SU-DHL-6 (cell line): Measurements from ENCODE around the gene MCOLN2.

ENCODE experiments used
- H2AFZ ChIP-seq: fragments of 200-600 bp; sonication (generic); 2 replicates; pipeline ENCODE4 v1.6.1; 2014; ENCODE audit warnings: low read depth, mild to moderate bottlenecking, moderate library complexity, mixed read lengths, antibody characterized with exemption, low read length; ENCODE audit not compliant: severe bottlenecking
- H3F3A ChIP-seq: fragments of 200-600 bp; shearing (Covaris generic); 2 replicates; pipeline ENCODE4 v1.6.0; 2016; ENCODE audit warnings: antibody characterized with exemption, mild to moderate bottlenecking; ENCODE audit not compliant: insufficient read depth
- H3K27ac ChIP-seq: fragments of 200-600 bp; sonication (generic); 2 replicates; pipeline ENCODE4 v1.5.1; 2016; ENCODE audit warnings: low read depth, mild to moderate bottlenecking, low read length, moderate library complexity, mixed read lengths
- H3K27me3 ChIP-seq: fragments of 200-600 bp; sonication (generic), shearing (Covaris generic); 2 replicates; pipeline ENCODE4 v1.6.0; 2014; ENCODE audit warnings: mild to moderate bottlenecking, low read length
- H3K36me3 ChIP-seq: fragments of 200-600 bp; sonication (generic); 2 replicates; pipeline ENCODE4 v1.6.1; 2014; ENCODE audit warnings: mild to moderate bottlenecking, low read length, mixed read lengths
- H3K4me2 ChIP-seq: fragments of 300-600, 200-600 bp; shearing (Covaris generic), sonication (generic); 2 replicates; pipeline ENCODE4 v1.6.0; 2014; ENCODE audit warnings: low read length, low read depth, mild to moderate bottlenecking; ENCODE audit not compliant: poor library complexity, severe bottlenecking
- H3K4me3 ChIP-seq: fragments of 200-600 bp; sonication (generic); 2 replicates; pipeline ENCODE4 v1.5.1; 2014; ENCODE audit warnings: antibody characterized with exemption, low read length, mild to moderate bottlenecking, mixed read lengths; ENCODE audit not compliant: insufficient read depth, poor library complexity, severe bottlenecking
- H3K79me2 ChIP-seq: fragments of 200-600 bp; sonication (generic); 2 replicates; pipeline ENCODE4 v1.6.1; 2014; ENCODE audit warnings: mild to moderate bottlenecking, low read length, moderate library complexity; ENCODE audit not compliant: insufficient read depth
- H3K9ac ChIP-seq: fragments of 200-600 bp; sonication (generic); 2 replicates; pipeline ENCODE4 v1.7.0; 2014; ENCODE audit warnings: mild to moderate bottlenecking, low read length
- H3K9me2 ChIP-seq: fragments of 200-600 bp; sonication (generic); replicated peaks from 2 replicates; pipeline ENCODE4 v1.6.1; 2014; ENCODE audit warnings: low read length; ENCODE audit not compliant: insufficient read depth
- H3K9me3 ChIP-seq: fragments of 200-600 bp; sonication (generic); 2 replicates; pipeline ENCODE4 v1.6.1; 2014; ENCODE audit warnings: low read length, mixed read lengths; ENCODE audit not compliant: insufficient read depth
- H4K20me1 ChIP-seq: fragments of 200-600 bp; sonication (generic); 2 replicates; pipeline ENCODE4 v1.6.1; 2014; ENCODE audit warnings: low read depth, mild to moderate bottlenecking, antibody characterized with exemption, low read length, moderate library complexity, mixed read lengths
- EZH2phosphoT487 ChIP-seq: fragments of 200-600 bp; sonication (generic), shearing (Covaris generic); conservative IDR thresholded peaks from 2 replicates; pipeline ENCODE4 v1.6.1; 2018; ENCODE audit warnings: mild to moderate bottlenecking, antibody characterized with exemption, low read length, moderate library complexity, mixed read lengths
- TF ChIP-seq, protein P1 (sequence below): fragments of 200-600 bp; sonication (generic); IDR thresholded peaks from one replicate; pipeline ENCODE4 v1.5.1; 2017; ENCODE audit warnings: antibody characterized with exemption, mild to moderate bottlenecking, low read length, moderate library complexity; ENCODE audit not compliant: insufficient read depth, poor library complexity, severe bottlenecking

The MCOLN2 gene

DNA sequence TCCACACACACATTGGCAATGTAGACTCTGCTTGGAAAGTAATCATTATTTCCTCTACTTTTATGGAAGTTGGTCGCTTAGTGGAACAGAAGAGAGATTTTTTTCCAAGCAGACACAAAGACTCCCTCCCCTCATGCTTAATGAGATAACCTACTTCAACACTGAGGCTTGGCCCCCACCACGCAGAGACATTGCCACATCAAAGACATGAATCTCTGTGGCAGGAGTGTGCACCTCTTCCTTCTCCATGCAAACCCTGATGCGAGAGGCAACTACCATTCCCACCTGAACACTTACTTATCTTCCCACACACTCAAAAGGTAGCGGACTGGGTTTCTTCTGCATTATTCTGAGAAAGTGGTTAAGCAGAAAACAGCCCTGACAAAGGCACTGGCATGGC lies 66.6 kb downstream of the MCOLN2 start:
- Histone ChIP-seq H3K4me3 (no peak overlapping the region), H3K9me2 (no peaks in the 10 kb centered on the region), H3K27me3 (no peaks in the 10 kb centered on the region), H3K27ac (no peak overlapping the region), H3K79me2 (no peaks in the 10 kb centered on the region), H3K4me2 (no peak overlapping the region), H3K9ac (no peak overlapping the region), H3F3A (no peaks in the 10 kb centered on the region), H3K9me3 (no peaks in the 10 kb centered on the region), H2AFZ (no peak overlapping the region), H3K36me3 (no peaks in the 10 kb centered on the region), H4K20me1 (no peaks in the 10 kb centered on the region)
- no peak for TF ChIP-seq EZH2phosphoT487

DNA sequence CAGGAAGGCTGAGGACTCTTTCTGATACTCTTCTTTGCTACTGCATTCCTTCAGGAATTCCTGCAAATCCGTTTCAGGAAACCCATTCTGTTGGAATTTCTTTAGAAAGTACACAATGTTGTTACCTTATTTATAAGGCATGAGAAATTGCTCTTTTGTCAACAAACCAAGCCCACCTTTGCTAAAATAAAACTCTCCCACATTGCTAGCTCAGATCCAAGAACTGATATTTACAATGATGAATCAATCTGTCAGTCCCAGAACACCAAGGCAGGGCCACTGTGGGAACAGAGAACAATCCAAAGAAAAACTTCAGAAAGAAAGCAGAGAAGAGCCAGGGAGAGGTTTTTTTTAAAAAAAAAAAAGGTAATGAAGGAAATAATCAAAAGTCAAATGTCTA lies 67.3 kb downstream of the MCOLN2 start:
- H2AFZ ChIP-seq, result no peak overlapping the region
- H3K27ac ChIP-seq, result no peak overlapping the region
- H3K9ac ChIP-seq, result no peak overlapping the region
- no peaks in the 10 kb centered on the region for H4K20me1 ChIP-seq
- H3K27me3 ChIP-seq, result no peaks in the 10 kb centered on the region
- no peaks in the 10 kb centered on the region for H3K79me2 ChIP-seq
- H3K9me2 ChIP-seq, result no peaks in the 10 kb centered on the region
- no peaks in the 10 kb centered on the region for H3F3A ChIP-seq
- H3K36me3 ChIP-seq, result no peaks in the 10 kb centered on the region
- H3K9me3 ChIP-seq, result no peaks in the 10 kb centered on the region
- no peak overlapping the region for H3K4me3 ChIP-seq
- H3K4me2 ChIP-seq, result no peak overlapping the region
- no peak for TF ChIP-seq EZH2phosphoT487
- TF ChIP-seq, protein P1, sequence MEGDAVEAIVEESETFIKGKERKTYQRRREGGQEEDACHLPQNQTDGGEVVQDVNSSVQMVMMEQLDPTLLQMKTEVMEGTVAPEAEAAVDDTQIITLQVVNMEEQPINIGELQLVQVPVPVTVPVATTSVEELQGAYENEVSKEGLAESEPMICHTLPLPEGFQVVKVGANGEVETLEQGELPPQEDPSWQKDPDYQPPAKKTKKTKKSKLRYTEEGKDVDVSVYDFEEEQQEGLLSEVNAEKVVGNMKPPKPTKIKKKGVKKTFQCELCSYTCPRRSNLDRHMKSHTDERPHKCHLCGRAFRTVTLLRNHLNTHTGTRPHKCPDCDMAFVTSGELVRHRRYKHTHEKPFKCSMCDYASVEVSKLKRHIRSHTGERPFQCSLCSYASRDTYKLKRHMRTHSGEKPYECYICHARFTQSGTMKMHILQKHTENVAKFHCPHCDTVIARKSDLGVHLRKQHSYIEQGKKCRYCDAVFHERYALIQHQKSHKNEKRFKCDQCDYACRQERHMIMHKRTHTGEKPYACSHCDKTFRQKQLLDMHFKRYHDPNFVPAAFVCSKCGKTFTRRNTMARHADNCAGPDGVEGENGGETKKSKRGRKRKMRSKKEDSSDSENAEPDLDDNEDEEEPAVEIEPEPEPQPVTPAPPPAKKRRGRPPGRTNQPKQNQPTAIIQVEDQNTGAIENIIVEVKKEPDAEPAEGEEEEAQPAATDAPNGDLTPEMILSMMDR, result no peak

DNA sequence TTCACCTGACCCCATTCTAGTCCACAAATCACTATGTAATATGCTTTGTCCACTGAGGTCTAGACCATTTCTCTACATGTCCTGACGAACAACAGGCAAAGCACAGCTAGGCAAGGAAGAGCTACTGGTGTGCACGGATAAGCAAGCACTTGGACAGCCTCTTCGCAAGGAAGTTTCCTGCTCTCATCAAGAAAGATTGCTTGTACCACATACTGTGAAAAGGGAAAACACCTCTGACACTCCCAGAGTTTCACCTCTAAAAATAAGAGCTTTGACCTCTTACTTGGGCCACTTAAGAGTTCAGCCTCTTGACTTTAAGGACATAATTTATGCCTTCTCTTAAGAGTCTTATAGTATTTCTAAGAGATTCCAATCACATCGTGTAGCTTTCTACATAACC lies 67.9 kb downstream of the MCOLN2 start:
- H3K27ac ChIP-seq, result no peak overlapping the region
- H3K9me3 ChIP-seq, result no peaks in the 10 kb centered on the region
- no peaks in the 10 kb centered on the region for H3K27me3 ChIP-seq
- no peak overlapping the region for H3K4me3 ChIP-seq
- no peak overlapping the region for H2AFZ ChIP-seq
- H4K20me1 ChIP-seq, result no peaks in the 10 kb centered on the region
- no peaks in the 10 kb centered on the region for H3K79me2 ChIP-seq
- TF ChIP-seq, protein P1, result no peak
- no peak for TF ChIP-seq EZH2phosphoT487
- no peaks in the 10 kb centered on the region for H3K9me2 ChIP-seq
- no peaks in the 10 kb centered on the region for H3K36me3 ChIP-seq
- no peak overlapping the region for H3K9ac ChIP-seq
- no peaks in the 10 kb centered on the region for H3F3A ChIP-seq
- H3K4me2 ChIP-seq, result no peak overlapping the region

DNA sequence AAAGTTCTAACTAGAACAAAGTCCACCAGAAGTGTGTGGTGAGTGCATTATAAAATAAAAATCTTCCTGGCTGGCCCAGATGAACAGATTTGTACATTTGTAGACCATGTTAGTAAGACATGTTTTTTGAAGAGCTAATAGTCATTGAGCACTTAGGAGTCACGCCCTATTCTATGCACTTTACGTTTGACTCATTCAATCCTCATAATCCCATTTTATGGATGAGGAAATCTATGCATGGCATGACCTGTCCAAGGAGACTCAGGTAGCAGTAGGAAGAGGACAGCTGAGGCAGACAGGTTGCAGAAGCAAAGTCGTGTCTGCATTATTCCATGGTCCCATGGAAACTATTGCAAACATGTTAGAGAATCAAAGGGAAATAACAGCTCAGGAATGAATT lies 73.6 kb downstream of the MCOLN2 start:
- Histone ChIP-seq H3K9ac (no peak overlapping the region), H3K4me2 (no peak overlapping the region), H2AFZ (no peak overlapping the region), H3K9me2 (no peaks in the 10 kb centered on the region), H3K36me3 (no peaks in the 10 kb centered on the region), H3K4me3 (no peak overlapping the region), H4K20me1 (no peaks in the 10 kb centered on the region), H3K27ac (no peak overlapping the region), H3K79me2 (no peaks in the 10 kb centered on the region), H3K9me3 (no peaks in the 10 kb centered on the region), H3K27me3 (no peaks in the 10 kb centered on the region), H3F3A (no peaks in the 10 kb centered on the region)
- TF ChIP-seq, protein P1, result no peak
- no peak for TF ChIP-seq EZH2phosphoT487
